GM12874 (cell line): ENCODE results near the gene PCDHA1.

Experiments used
- TF ChIP-seq, protein P1 (sequence below): IDR thresholded peaks from 2 replicates; pipeline ENCODE4 v1.5.1; 2011; ENCODE audit warnings: low read depth, mild to moderate bottlenecking, control low read depth, low read length, moderate library complexity; ENCODE audit not compliant: insufficient read depth

Gene PCDHA1

GRCh38 chr5:140967226-140967893, 181.4 kb downstream of the PCDHA1 start:
- TF ChIP-seq, protein P1, sequence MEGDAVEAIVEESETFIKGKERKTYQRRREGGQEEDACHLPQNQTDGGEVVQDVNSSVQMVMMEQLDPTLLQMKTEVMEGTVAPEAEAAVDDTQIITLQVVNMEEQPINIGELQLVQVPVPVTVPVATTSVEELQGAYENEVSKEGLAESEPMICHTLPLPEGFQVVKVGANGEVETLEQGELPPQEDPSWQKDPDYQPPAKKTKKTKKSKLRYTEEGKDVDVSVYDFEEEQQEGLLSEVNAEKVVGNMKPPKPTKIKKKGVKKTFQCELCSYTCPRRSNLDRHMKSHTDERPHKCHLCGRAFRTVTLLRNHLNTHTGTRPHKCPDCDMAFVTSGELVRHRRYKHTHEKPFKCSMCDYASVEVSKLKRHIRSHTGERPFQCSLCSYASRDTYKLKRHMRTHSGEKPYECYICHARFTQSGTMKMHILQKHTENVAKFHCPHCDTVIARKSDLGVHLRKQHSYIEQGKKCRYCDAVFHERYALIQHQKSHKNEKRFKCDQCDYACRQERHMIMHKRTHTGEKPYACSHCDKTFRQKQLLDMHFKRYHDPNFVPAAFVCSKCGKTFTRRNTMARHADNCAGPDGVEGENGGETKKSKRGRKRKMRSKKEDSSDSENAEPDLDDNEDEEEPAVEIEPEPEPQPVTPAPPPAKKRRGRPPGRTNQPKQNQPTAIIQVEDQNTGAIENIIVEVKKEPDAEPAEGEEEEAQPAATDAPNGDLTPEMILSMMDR = no peak

- TF ChIP-seq, protein P1 = no peak
Measured at GRCh38 chr5:140969880-140970279, 183.9 kb downstream of the PCDHA1 start.

DNA sequence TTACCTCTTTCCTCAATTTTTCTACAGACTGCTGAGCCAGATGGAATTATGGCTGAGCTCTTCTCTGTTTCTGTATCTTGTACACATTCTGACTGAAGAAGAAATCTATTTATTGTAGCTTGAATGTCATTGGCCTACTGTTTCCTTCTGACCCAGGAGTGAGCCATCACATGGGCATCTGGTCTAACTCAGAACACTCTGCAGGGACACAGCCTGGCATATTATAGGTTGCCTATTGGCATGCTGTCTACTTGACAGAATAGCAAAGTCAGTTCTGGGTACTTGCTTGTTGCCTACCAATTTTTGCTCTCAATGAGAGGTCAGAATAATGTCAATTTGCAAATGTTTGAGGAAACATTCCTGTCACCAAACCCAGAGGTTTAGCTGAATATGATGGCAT, 187.6 kb downstream of the PCDHA1 start:
- TF ChIP-seq, protein P1 = no peak

DNA sequence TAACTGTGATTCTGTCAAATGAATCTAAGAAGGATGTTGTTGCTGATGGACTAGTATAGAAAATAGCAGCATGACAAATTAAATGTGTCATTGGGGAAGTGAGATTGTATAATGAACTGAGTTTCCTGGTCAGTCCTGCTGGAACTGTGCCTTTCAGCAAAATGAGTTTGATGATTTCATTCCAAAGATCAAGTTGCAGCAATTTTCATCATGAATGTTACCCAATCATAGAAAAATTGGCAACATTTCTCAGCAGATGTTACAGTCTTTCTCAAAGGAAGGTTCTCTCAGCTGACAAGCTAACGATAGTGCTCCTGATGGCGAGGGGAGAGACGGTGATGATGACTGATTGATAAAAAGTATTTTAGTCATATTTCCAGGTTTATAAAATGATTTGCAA, 191.1 kb downstream of the PCDHA1 start:
- TF ChIP-seq, protein P1 = no peak

DNA sequence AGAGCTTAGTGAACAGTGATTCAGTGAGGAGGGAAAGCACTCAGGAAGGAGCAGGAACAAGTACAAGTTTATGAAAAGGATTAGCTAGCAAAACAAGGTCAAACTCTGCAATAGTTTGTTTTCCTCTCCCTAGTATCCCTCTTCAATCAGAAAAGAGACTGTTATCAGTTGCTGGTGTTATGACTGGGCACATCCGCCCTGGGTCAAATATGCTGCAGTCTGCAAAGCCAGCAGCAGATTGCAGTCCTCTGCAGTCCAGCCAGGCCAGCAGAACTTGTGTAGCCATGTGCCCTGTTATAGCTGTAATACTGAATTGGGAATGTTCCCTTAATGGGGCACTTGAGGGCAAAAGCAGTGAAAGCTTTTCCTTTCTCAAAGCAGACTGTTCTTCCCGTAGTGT, 192.3 kb downstream of the PCDHA1 start:
- TF ChIP-seq, protein P1 = no peak

- TF ChIP-seq, protein P1 = no peak
Measured at GRCh38 chr5:140978983-140979382, 193.0 kb downstream of the PCDHA1 start.

GRCh38 chr5:140982083-140982716, 196.3 kb downstream of the PCDHA1 start:
- TF ChIP-seq, protein P1 = no peak
